GM21576 (cell line): Measurements from ENCODE around the gene NWD2.

Source experiments
- ATAC-seq: cut with Tn5 transposase; IDR thresholded peaks from one replicate; pipeline ENCODE4 v1.9.1; 2021; ENCODE audit warnings: mild to moderate bottlenecking, moderate library complexity; ENCODE audit not compliant: unreplicated experiment

NWD2 gene

DNA sequence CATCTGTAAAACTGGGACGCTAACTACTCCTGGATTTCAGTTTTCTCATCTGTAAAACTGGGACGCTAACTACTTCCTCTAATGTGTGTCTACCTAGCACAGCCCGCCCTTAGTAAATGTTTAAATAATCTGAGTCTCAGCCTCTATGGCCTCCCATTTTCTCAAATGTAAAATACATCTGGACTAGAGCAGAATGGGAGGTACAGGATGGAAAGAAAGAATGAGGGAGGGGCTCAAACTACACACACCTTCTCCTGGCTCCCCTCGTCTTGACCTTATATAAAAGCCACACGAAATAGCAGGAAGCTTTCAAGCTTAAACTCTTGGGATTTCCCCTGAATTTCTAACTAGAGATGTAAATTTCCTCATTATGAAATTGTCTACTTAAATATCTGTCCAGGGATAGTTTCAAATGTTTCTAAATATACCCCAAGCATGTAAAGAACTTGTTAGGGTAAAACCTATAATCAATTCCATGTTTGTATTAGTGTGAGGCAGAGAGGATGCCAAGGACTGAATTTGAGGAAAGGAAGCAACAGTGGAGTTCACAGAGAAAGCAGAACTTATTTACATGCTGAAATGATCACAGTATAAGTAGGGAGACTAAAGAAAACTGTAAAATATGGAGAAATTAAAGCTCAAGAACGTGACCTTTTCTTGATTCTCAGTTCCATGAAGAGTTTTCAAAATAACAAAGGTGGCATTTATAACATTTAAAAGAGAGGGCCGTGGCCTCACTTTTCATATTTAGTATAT lies 220.0 kb downstream of the NWD2 start:
- no peak for ATAC-seq

DNA sequence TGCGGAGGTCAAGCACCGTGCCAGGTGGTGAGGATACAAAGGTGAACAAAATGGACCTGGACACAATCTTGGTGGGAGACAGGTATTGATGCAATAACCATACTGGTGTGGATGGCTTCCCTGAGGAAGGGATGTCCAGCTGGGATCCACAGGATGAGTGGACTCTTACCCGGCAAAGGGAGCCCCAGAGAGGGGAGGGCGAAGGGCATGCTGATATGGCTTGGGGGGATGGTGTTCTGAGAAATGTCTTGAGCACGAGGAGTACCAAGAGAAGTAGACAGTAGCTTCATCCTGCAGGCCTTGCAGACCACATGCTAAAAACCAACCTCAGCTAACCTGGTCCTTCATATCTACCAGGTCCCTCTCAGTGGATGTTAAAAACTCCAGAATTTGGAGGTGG lies 220.8 kb downstream of the NWD2 start:
- no peak for ATAC-seq

DNA sequence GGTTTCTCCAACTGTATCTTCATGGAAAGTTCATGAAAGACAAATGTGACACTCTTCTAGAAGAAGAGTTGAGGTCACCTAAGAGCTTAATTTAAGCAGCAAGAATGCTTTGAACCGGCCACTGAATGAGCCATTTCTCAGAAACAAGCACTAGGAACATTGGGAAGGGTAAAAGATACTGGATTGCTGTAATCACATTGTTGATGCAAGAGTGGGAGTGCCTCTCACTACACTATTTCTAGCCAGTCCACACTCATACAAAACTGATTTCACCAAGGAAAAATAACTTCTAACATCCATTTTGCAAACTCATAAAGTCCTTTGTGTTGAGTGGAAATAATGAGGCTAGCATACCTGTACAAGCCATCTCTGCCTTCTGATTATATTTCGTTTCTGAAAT lies 221.3 kb downstream of the NWD2 start:
- no peak for ATAC-seq

DNA sequence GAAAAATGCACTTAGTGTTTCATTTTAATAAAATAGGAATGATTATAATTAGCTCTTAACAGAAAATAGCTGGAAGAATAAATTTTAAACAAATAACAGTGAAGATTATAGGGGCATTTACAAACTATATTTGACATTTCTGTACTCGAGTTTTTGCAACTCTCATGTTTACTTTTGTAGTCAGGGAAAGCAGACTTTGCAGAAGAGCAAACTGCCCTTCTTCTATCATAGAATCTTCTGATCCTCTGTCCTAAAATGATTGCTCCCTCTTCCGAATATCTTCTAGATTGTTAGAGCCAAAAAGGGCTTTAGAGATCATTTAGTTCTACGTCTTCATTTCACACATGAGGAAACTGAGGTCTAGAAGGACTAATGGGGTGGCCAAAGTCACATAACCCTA lies 222.7 kb downstream of the NWD2 start:
- no peak for ATAC-seq

DNA sequence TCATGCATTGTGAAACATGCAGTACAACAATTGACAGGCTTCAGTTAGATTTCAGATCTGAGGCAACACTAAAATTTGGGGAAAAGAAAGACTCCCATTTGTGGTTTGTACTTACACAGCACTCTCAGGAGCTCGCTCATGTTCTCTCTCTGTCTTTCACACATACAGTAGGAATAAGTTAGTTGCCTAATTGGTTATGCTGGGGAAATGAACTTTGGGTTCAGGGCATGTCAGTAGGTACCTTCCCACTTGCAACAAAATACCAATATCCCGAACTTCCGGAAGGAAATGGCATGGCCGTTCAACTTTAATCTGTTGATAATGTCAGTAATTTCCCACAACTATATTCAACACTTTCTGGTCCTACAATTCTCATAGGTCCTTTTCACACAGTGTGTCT lies 223.3 kb downstream of the NWD2 start:
- ATAC-seq, result no peak

DNA sequence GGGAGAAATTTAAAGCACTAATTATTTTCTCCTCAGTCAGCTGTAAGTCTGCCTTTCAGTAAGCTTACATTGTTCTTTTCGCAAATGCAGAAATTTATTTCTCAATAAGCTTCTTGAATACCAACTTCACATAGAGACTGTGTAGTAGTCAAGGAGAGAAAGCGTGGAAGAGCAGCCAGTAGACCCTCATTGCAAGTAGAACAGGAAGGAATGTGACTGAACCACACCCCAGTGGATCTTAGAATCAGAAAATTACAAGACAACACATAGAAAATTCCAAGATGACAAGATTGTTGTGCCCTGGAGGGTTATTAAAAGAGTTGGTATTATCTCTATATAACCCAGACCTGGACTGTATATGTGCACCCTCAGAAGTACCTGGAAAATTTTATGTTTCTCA lies 224.7 kb downstream of the NWD2 start:
- ATAC-seq, result no peak

DNA sequence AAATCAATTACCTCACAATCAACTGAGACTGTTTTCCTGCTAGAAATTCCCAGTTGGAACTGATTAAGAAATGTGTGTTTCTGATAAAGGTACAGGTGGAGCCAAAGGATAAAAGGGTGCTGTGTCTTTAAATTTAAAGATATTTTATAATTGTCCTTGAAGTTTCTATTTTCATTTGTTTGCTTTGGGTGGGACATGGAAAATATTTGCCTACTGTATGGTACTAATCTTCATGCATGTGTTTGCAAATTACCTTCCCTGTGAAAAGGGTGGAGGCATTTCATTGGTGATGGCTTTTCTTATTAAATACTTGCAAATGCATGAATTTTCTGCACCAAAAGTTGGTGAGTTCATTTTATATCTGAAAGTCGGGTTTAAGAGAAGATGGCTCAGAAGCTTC lies 225.7 kb downstream of the NWD2 start:
- no peak for ATAC-seq

DNA sequence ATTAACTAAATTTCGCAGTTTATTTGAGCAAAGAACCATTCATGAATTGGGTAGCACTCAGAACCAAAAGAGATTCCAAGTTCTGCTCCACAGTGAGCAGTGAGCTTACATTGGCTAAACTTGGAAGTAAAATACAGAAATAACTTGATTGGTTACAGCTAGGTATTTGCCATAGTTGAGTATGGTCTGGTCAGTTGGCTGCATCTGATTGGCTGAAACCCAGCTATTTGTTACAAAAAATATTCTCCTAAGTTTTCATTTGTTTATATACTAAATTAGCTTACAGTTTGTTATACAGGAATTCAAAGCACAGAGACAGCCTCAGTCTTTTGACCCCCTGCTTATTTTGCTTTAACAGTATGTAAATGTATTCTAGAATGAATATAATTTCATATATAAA lies 226.6 kb downstream of the NWD2 start:
- no peak for ATAC-seq

DNA sequence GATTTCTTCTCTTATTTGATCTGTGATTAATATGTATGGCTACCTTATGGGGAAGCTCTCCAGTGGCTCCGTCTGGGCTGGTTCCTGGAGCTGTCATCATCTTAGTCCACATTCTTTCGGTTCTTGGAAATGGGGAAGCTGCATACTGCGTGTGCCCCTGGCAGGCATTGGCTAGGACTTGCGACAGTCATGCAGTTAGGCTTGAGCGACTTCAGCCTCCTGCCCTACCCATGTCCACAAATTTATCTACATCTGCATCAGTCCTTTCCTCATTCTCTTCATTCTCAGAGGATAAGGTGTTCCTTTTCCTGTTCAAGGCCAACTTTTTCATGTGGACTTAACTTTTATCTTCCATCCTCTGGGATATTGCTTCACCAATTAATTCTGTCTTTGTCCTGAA lies 227.4 kb downstream of the NWD2 start:
- ATAC-seq, result no peak

DNA sequence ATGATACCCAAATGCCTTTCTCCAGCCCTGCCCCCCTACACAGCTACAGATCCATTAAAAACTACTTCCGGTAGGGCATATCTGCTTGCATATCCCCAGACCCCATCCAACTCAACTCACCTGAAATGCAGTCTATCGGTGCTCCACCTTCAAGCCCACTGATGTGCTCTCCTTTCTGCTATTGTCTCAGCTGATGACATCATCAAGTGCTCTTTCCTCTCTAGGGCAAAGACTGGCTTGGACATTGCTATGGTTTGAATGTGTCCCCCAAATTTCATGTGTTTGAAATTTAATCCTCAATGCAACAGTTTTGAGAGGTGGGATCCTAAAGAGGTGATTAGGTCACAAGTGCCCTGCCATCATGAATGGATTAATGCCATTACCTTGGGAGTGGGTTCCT lies 229.3 kb downstream of the NWD2 start:
- ATAC-seq, result no peak

DNA sequence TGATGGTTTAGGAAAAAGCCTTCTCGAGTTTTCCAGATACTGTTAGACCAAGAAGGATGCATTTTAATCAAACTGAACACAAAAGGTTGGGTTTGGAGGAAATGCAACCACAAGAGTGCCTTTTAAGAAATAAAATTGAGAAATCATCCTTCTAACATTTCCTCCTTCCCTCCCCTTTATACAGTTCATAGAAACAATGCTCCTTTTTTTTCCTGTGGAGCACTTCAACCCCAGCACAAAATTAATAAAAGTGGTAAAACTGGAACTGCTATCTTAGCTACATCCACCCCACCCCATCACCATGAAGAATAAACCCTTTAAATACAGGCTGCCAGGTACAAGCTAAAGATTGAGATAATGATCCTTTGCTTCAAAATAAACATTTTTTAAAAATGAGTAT lies 230.5 kb downstream of the NWD2 start:
- ATAC-seq, result no peak

DNA sequence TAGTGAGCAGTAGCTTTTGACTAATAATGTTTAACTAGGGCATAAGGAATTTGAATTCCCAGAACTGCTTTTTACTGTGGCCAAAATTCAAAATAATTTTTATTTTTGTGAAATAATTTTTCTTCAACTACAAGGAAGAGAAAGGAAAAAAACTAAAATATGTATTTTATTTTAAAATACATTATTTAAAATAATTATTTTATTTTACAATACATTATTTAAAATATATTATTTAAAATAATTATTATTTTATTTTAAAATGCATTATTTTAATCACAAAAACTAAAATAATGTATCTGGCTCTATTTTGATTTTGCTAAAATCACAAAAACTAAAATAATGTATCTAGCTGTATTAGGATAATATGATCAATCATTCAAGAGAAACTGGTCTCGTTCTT lies 231.2 kb downstream of the NWD2 start:
- no peak for ATAC-seq

DNA sequence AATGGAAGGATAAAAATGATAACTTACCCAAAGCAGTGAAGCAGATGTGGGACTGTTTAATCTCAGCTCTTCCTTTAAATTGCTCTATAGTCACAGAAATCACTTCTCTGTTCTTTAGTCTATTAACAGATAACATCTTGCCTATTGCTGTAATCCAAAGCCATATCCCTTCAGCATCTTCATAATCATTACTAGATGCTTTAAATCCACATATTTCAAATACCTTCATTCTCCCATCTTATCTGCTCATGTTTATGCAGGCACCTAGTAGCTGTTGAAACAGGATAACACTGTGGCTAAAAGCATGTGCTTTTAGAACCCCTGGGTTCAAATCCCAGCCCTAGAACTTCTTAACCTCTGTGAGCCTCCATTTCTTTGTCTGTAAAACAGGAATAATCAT lies 231.7 kb downstream of the NWD2 start:
- ATAC-seq, result no peak

DNA sequence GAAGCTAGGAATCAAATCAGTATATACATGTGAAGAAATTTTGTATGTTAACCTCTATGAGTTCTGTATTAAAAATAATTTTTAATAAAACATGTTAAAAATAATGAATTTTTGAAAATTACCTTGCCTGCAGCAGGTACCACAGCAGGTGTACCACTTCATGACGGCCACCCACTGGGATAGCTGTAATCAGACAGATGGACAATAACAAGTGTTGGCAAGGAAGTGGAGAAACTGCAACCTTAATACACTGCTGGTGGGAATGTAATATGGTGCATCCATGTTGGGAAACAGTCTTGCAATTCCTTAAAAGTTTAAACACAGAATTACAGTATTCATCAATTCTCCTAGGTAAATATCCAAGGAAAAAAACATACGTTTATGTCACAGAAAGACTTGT lies 232.1 kb downstream of the NWD2 start:
- no peak for ATAC-seq

DNA sequence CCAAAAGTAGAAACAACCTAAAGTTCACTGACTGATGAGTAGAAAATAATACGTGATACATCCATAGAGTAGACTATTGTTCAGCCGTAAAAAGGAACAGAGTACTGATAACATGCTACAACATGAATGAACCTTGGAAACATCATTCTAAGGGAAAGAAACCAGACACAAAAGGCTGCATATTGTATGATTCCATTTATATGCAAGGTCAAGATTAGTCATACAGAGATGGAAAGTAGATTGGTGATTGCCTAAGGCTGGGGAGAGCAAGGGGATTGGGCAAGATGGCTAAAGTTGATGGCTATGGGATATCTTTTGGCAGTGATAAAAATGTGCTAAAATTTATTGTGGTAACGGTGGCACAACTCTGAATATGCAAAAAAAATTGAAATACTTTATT lies 232.6 kb downstream of the NWD2 start:
- ATAC-seq, result no peak

DNA sequence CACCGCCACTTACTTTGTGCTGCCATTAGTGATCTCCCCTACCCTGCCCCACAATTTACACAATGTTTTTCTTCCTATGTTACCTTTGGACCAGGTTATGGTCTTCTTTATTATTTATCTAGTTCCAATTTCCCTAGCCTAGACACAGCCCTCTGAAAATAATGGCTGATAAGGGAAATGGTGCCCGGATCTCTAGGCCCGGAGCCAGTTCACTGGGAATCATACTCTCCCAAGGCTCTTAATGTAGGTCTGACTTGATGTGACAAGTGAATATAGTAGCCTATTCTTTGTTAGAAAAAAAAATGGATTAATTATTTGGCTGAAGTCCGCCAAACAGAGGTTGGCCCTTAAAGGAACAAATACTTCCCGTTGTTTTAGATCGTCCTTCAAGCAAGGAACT lies 233.6 kb downstream of the NWD2 start:
- no peak for ATAC-seq

DNA sequence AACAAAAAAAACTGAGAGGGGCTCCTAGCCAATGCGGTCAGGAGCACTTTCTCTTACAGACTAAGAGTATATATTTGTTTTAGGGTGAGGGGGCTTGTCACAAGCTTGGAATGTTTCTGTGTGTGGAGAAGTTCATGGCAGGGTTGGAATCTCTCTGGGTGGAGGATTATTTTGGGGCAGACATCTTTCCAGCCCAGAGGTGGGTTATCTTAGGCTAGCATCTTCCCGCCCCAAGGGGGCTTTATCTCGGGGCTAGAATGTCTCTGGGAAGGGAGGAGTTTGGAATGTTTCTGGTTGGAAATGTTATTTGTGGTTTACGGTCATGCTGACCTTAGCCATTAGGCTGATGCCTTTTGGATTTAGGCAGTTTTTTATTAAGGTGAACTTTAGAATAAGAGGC lies 236.0 kb downstream of the NWD2 start:
- ATAC-seq, result no peak

DNA sequence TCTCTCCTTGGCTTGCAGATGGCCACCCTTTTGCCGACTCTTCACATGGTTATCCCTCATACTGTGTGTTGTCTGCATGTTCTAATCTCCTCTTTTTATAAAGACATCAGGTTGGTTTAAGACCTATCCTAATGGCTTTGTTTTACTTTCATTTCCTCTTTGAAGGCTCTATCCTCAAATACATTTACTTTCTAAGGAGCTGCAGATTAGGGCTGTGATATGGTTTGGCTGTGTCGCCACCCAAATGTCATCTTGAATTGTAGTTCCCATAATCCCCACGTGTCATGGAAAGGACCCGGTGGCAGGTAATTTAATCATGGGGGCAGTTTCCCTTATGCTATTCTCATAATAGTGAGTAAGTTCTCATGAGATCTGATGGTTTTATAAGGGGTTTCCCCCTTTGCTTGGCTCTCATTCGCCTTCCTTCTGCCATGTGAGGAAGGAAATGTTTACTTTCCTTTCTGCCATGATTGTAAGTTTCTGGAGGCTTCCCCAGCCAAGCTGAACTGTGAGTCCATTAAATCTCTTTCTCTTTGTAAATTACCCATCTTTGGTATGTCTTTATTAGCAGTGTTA lies 237.1 kb downstream of the NWD2 start:
- ATAC-seq, result no peak

DNA sequence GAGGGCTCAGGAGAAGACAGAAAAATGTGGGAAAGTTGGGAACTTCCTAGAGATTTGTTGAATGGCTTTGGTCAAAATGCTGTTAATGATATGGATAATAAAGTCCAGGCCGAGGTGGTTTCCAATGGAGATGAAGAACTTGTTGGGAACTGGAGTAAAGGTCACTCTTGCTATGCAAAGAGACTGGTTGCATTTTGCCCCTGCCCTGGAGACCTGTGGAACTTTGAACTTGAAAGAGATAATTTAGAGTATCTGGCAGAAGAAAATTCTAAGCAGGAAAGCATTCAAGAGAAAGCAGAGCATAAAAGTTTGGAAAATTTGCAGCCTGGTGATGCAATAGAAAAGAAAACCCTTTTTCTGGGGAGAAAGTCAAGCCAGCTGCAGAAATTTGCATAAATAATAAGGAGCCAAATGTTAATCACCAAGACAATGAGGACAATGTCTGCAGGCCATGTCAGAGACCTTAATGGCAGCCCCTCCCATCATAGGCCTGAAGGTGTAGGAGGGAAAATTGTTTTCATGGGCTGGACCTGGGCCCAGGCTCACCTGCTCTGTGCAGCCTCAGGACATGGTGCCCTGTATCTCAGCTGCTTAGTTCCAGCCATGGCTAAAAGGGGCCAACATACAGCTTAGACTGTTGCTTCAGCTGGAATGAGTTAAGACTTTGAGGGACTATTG lies 237.8 kb downstream of the NWD2 start:
- ATAC-seq, result no peak

DNA sequence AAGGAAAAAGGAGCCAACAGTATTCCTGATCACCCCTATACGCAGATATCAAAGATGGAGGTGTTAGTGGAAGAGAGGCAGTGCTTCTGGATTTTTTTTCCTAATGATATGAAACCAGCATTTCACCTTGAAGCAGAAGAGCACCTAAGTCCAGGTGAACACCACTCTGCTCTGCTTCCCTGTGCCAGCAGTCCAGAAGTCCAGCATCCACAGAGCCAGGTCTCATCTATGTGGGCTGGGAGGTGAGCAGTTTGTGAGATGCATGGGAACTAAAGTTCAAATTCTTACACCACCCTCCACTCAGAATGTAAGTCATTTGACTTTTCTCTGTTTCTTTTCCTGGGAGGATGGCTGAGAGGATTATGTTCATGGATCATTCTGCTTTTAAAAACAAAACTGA lies 239.1 kb downstream of the NWD2 start:
- no peak for ATAC-seq

DNA sequence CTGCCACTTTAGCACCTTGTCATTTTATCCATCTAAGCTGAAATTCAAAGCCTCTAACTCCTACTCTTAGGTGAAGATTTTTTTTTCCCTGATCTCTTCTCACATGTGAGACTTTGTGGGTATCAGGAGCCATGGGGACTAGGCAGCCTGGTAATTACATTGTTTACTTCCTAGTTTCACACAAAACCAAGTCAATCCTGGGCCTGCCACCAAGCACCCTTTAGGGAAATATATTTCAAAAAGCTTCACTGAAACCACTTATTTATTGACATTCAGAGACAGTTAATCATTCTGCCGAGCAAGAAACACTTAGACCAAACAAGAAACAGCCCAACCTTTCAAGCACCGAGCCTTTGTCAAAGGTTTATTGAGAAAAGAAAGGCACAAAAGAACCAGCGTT lies 241.6 kb downstream of the NWD2 start:
- ATAC-seq, result no peak

DNA sequence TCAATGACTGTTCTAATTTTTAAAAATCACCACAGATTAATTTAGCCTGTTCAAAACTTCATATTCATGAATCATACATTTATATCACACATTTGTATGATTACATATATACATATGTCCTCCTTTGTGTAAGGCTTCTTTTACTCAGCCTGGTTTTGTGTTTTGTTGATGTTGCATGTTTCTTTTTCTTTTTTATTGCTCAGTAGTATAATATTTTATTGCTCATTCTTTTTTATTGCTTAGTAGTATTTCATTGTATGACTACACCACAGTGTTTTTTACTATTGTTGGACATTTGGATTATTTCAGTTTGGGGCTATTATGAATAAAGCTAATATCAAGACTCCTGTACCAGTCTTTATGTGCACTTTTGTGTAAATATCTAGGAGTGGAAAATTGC lies 243.1 kb downstream of the NWD2 start:
- ATAC-seq, result no peak

DNA sequence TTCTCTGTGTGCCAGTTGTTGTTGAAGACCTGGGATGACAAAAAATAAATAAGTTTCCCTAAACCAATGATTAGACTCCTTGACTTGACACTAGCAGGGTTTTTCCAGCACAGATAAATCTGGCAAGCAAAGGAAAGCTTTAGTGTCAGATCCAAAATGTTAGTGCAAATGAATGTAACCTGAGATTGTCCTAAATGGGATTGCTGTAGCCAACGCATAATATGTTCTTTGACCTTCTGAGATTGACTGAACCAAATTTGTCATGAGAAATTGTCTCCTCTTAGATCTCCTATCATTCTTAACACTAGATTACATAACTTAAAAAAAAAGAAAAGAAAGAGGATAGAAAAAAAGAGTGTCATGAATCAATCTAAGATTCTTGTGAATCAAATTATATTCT lies 245.2 kb downstream of the NWD2 start:
- ATAC-seq, result no peak
